ENCODE results near the gene ADAMTS17. TPM values are rescaled to one million over a fixed set of nuclear protein-coding genes. Genes with fewer than 3 reads are reported as not detected.

The ADAMTS17 gene
- total RNA-seq, 1 experiment from 2014 or later = 0.15 TPM

GRCh38 chr15:100114100-100114499 lies 227.7 kb downstream of the ADAMTS17 start:
- no peak overlapping the region for H3K27ac ChIP-seq (ENCODE audit: low read depth, low read length, poor library complexity, severe bottlenecking)
- BruUV-seq (replicated peaks) = no TSS peak
- DNase-seq (ENCODE audit: low spot score) = no peak
- no peaks in the 10 kb centered on the region for H3K4me1 ChIP-seq (ENCODE audit: insufficient read depth, low read length, poor library complexity, severe bottlenecking)
- intact Hi-C loops (cut with micrococcal nuclease; ENCODE audit: unreplicated experiment) = no loop called here
- ChIA-PET POLR2A (ENCODE audit: low non-redundant PET) (no interaction called here), CTCF (no interaction called here)
- H3K4me3 ChIP-seq (ENCODE audit: low read depth, low read length, poor library complexity, severe bottlenecking) = no peak overlapping the region
- H3K27me3 ChIP-seq (replicated peaks; ENCODE audit: insufficient read depth, low read depth, low read length, poor library complexity) = no peaks in the 10 kb centered on the region
- H3K36me3 ChIP-seq (ENCODE audit: insufficient read depth, low read length, poor library complexity, severe bottlenecking) = no peaks in the 10 kb centered on the region
- TF ChIP-seq CTCF (conservative IDR thresholded peaks at IDR 0.05; ENCODE audit: low read depth, low read length) = no peak
- no peak for TF ChIP-seq EZH2 (IDR thresholded peaks at IDR 0.05; ENCODE audit: borderline replicate concordance, low read depth, low read length, poor library complexity, severe bottlenecking)
- H3K9me3 ChIP-seq (ENCODE audit: low read depth, low read length, poor library complexity, severe bottlenecking) = peaks cover 2% of the 10 kb centered on the region

- H3K36me3 ChIP-seq (ENCODE audit: insufficient read depth, low read length, poor library complexity, severe bottlenecking) = no peaks in the 10 kb centered on the region
- DNase-seq (ENCODE audit: low spot score) = no peak
- H3K4me1 ChIP-seq (ENCODE audit: insufficient read depth, low read length, poor library complexity, severe bottlenecking) = no peaks in the 10 kb centered on the region
- no peaks in the 10 kb centered on the region for H3K27me3 ChIP-seq (replicated peaks; ENCODE audit: insufficient read depth, low read depth, low read length, poor library complexity)
- peaks cover 2% of the 10 kb centered on the region for H3K9me3 ChIP-seq (ENCODE audit: low read depth, low read length, poor library complexity, severe bottlenecking)
- CTCF ChIA-PET = no interaction called here
- POLR2A ChIA-PET (ENCODE audit: low non-redundant PET) = no interaction called here
- no TSS peak for BruUV-seq (replicated peaks)
- H3K27ac ChIP-seq (ENCODE audit: low read depth, low read length, poor library complexity, severe bottlenecking) = no peak overlapping the region
- intact Hi-C loops (cut with micrococcal nuclease; ENCODE audit: unreplicated experiment) = no loop called here
- TF ChIP-seq CTCF (conservative IDR thresholded peaks at IDR 0.05; ENCODE audit: low read depth, low read length) = no peak
- TF ChIP-seq EZH2 (IDR thresholded peaks at IDR 0.05; ENCODE audit: borderline replicate concordance, low read depth, low read length, poor library complexity, severe bottlenecking) = no peak
- no peak overlapping the region for H3K4me3 ChIP-seq (ENCODE audit: low read depth, low read length, poor library complexity, severe bottlenecking)
Observed at GRCh38 chr15:100113351-100114080, 228.3 kb downstream of the ADAMTS17 start.

DNA sequence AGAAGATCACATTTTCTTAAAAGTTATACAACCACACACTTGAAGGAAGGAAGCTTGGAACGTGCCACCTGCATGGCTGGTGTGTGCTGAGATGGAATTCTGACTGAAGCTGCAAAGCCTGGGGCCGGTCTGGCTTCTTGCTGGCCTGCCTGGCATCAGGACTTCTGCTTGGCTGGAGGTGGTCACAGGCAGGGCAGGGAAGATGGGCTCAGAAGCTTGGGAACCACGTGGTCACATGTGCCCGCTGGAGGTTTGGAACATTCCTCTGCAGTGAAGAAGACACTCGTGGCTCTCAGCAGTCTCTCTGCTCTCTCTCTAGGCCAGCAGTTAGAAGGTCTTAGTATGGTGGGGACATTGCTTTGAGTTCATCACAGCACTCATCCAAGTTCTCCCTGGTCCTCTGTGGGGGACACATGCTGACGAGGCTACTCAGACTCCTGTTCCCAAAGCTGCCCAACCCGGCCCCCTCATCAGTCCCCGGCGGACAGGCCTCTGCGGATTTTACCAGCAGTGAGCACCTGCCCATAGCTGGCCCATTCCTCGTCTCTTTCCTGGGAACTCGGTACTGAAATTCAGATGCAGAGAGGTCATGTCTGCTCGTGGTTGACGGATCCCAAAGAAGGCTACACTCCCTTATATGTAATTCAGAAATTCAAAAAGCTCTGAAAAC lies 229.0 kb downstream of the ADAMTS17 start:
- DNase-seq (ENCODE audit: low spot score) = no peak
- Histone ChIP-seq H3K27me3 (replicated peaks; ENCODE audit: insufficient read depth, low read depth, low read length, poor library complexity) (no peaks in the 10 kb centered on the region), H3K36me3 (ENCODE audit: insufficient read depth, low read length, poor library complexity, severe bottlenecking) (no peaks in the 10 kb centered on the region), H3K9me3 (ENCODE audit: low read depth, low read length, poor library complexity, severe bottlenecking) (peaks cover 2% of the 10 kb centered on the region), H3K4me1 (ENCODE audit: insufficient read depth, low read length, poor library complexity, severe bottlenecking) (no peaks in the 10 kb centered on the region), H3K4me3 (ENCODE audit: low read depth, low read length, poor library complexity, severe bottlenecking) (no peak overlapping the region), H3K27ac (ENCODE audit: low read depth, low read length, poor library complexity, severe bottlenecking) (no peak overlapping the region)
- BruUV-seq (replicated peaks) = no TSS peak
- intact Hi-C loops (cut with micrococcal nuclease; ENCODE audit: unreplicated experiment) = no loop called here
- CTCF ChIA-PET = no interaction called here
- no peak for TF ChIP-seq EZH2 (IDR thresholded peaks at IDR 0.05; ENCODE audit: borderline replicate concordance, low read depth, low read length, poor library complexity, severe bottlenecking)
- no peak for TF ChIP-seq CTCF (conservative IDR thresholded peaks at IDR 0.05; ENCODE audit: low read depth, low read length)
- POLR2A ChIA-PET (ENCODE audit: low non-redundant PET) = no interaction called here
